ENCODE data around the gene CEP250.
"Not testable (repeated sequence)": the region's sequence is repeated elsewhere in the genome, so short reads cannot be mapped to it uniquely, and the experiment has no call there.

Gene CEP250

GRCh38 chr20:35497780-35498189, 42.4 kb downstream of the CEP250 start:
- no peak for DNase-seq

- no peak for DNase-seq
Observed at GRCh38 chr20:35499271-35499670, 43.9 kb downstream of the CEP250 start.

DNA sequence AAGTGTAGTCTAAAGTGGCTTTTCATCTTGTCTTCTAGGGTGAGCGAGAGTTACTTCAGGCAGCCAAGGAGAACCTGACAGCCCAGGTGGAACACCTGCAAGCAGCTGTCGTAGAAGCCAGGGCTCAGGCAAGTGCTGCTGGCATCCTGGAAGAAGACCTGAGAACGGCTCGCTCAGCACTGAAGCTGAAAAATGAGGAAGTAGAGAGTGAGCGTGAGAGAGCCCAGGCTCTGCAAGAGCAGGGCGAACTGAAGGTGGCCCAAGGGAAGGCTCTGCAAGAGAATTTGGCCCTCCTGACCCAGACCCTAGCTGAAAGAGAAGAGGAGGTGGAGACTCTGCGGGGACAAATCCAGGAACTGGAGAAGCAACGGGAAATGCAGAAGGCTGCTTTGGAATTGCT, 47.0 kb downstream of the CEP250 start:
- no peak for DNase-seq

DNA sequence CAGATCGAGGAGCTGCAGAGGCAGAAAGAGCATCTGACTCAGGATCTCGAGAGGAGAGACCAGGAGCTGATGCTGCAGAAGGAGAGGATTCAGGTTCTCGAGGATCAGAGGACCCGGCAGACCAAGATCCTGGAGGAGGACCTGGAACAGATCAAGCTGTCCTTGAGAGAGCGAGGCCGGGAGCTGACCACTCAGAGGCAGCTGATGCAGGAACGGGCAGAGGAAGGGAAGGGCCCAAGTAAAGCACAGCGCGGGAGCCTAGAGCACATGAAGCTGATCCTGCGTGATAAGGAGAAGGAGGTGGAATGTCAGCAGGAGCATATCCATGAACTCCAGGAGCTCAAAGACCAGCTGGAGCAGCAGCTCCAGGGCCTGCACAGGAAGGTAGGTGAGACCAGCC, 47.9 kb downstream of the CEP250 start:
- no peak for DNase-seq

DNA sequence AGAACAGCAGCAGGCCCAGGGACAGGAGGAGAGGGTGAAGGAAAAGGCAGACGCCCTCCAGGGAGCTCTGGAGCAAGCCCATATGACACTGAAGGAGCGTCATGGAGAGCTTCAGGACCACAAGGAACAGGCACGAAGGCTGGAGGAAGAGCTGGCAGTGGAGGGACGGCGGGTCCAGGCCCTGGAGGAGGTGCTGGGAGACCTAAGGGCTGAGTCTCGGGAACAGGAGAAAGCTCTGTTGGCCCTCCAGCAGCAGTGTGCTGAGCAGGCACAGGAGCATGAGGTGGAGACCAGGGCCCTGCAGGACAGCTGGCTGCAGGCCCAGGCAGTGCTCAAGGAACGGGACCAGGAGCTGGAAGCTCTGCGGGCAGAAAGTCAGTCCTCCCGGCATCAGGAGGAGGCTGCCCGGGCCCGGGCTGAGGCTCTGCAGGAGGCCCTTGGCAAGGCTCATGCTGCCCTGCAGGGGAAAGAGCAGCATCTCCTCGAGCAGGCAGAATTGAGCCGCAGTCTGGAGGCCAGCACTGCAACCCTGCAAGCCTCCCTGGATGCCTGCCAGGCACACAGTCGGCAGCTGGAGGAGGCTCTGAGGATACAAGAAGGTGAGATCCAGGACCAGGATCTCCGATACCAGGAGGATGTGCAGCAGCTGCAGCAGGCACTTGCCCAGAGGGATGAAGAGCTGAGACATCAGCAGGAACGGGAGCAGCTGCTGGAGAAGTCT, 48.6 kb downstream of the CEP250 start:
- no peak for DNase-seq

GRCh38 chr20:35504751-35505150, 49.4 kb downstream of the CEP250 start:
- no peak for DNase-seq

GRCh38 chr20:35506179-35506578, 50.8 kb downstream of the CEP250 start:
- no peak for DNase-seq

- DNase-seq: no peak
Observed at GRCh38 chr20:35506872-35507638, 51.7 kb downstream of the CEP250 start.

DNA sequence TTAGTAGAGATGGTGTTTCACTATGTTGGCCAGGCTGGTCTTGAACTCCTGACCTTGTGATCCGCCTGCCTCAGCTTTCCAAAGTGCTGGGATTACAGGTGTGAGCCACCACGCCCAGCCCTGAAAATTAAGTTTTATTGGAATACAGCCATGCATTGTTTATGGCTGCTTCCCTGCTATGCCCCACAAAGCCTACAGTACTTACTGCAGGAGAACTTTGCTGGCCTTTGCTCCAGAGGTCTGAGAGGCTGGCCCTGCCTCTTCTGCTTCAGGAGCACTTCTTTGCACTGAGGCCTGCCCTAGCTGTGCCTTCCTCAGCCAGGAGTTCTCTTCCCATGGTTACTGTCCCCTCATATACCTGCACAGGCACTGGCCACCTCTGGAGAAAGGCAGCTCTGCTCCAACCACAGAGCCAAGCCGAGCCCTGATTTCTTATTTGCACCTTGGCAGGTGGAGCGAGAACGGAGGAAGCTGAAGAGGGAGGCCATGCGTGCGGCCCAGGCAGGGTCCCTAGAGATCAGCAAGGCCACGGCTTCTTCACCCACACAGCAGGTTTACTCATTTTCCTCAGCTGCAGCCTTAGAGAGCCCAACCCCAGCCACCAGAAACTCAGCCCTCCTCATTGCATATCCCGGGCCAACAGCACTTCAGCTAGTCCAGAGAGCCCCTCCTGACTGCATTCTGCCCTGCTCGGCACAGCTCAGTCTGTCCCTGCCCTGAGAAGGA, 53.3 kb downstream of the CEP250 start:
- DNase-seq: no peak

DNA sequence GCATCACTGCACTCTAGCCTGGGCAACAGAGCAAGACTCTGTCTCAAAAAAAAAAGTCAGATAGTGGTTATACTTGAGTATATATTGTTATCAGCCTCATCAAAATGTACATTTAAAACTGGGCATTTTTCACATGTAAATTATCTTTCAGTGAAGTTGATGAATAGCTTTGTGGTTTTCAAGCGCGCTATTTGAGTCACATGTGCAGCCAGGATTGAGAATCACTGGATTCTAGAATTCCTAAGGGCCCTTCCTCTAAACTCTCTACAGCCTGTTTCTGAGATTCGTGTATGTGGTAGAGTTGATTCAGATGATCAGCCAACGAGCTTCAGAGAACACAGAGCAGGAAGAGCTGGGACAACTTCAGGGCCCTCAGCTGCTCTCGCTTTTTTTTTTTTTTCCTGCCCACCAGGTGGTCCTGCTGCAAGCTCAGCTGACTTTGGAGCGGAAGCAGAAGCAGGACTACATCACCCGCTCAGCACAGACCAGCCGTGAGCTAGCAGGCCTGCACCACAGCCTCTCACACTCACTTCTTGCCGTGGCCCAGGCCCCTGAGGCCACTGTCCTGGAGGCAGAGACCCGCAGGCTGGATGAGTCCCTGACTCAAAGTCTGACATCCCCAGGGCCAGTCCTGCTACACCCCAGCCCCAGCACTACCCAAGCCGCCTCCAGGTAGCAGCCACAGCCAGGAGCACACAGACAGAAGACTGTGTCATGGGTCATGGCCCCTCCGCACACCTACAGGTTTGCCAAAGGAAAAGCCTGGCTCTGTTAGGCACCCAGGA, 55.7 kb downstream of the CEP250 start:
- DNase-seq: no peak

- no peak for DNase-seq
Observed at GRCh38 chr20:35511814-35512420, 56.5 kb downstream of the CEP250 start.

- no peak for DNase-seq
Observed at GRCh38 chr20:35514371-35514932, 59.1 kb downstream of the CEP250 start.

DNA sequence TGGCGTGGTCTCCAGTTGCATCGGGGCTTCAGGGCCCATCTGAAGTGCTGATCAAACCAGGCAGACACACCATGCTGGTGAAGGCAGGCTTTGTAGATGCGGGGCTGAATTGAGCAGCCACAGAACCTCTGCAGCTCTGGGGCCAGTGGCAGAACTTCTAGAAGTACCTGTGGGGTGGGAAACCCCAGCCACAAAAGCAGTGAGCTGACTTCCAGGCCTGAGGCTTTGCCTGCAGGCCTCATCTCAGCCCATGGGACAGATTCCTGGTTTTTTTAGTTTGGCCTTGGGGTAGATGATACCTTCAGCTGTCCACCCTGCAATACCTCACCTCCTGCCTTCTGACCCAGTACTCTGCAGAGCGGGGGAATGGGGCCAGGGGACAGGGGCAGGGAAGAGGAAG, 59.9 kb downstream of the CEP250 start:
- no peak for DNase-seq

GRCh38 chr20:35515949-35516645, 60.7 kb downstream of the CEP250 start:
- DNase-seq: no peak

DNA sequence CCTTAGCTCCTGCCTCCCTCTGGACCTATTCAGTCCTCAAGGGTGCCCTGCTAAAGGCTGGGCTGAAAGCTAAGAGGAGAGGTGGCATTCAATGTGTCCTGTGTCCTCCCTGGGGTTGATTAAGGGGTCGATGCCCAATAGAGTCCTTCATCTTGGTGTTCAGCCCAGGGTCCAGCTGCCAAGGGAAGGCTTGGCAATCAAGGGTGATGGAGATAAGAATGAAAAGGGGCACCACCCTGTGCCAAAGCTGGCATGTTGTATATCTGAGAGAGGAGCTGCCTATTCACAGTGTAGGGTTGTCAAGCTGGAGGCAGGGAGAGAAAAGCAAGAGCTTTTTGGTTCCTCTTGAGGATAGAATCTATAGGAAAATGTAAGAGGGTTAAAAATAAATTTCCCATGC, 61.7 kb downstream of the CEP250 start:
- no peak for DNase-seq

GRCh38 chr20:35517767-35518166, 62.4 kb downstream of the CEP250 start:
- not testable (repeated sequence) for DNase-seq

DNA sequence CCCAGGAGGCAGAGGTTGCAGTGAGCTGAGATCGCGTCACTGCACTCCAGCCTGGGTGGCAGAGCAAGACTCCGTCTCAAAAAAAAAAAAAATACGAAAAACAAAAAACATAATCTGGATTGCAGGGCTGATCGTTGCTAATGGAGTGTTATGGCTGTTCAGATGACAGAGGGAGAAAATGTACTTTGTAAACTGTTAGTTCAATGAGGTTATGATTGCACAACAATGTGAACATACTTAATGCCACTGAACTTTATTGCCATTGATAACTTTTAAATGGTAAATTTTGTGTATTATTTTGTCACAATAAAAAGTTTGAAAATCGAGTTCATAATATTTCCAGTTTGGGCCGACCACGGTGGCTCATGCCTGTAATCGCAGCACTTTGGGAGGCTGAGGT, 63.6 kb downstream of the CEP250 start:
- DNase-seq: no peak

DNA sequence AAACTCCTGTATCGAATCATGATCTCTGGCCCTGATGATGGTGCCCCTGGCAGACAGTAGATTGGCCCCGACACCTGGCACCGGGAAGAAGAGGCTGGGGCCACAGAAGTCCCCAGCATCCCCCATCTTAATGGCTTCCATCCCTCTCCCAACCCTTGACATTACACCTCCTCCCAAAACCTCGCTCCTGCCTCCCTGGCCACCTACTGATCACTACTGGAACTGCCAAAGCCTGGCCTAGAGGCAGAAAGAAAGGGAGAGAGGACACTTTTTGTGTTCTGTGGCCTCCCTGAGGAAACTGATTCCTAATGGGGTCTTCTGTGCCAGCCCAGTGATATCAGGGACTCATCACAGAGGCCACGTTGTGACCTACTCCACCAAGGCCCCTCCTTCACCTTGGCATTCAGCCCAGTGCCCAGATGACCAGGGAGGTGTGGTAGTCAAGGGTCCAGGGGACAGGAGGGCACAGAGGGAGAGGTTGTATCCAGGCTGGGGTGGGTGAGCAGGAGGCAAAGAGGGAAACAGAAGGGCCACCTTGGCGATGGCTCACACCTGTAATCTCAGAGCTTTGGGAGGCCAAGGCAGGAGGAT, 68.0 kb downstream of the CEP250 start:
- DNase-seq: no peak

DNA sequence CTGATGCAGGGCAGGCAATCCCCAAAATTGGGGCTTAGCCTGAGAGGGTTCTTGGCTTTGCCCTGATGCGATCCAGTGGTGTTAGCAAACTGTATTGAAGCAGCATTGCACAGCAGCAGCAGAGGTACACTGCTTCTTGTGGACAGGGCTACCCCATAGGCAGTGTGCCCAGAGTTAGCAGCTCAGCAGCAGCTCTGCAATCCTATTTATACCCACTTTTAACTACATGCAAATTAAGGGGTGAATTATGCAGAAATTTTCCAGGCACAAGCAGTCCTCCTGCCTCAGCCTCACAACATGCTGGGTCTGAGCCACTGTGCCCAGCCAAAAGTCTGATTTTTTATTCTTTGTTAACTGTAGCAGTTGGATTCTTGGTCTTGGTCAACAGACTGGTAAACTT, 70.2 kb downstream of the CEP250 start:
- DNase-seq: no peak

DNA sequence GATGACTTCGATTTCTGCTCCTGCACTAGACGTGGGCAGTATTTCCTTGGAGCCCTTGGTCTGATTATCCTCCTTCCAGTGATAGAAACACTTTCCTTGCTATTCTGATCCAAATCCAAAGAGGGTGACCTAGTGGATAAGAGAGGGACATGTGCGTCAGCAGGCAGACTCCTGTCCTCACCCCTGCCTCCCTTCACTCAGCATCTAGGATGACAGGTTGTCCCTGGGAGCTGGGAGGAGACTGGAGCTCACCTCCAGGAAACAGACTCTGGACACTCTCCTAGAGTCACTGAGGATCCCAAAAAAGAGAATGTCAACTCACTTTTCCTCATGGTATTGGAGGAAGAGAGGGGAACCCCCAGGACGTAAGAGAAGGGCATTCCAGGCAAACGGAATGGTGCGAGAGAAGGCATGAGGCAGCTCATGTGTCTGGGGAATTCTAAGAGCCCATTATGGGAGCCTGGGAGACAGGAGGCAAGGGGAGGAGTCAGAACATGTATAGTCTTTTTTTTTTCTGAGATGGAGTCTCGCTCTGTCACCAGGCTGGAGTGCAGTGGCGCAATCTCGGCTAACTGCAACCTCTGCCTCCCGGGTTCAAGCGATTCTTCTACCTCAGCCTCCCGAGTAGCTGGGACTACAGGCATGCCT, 71.8 kb downstream of the CEP250 start:
- no peak for DNase-seq

DNA sequence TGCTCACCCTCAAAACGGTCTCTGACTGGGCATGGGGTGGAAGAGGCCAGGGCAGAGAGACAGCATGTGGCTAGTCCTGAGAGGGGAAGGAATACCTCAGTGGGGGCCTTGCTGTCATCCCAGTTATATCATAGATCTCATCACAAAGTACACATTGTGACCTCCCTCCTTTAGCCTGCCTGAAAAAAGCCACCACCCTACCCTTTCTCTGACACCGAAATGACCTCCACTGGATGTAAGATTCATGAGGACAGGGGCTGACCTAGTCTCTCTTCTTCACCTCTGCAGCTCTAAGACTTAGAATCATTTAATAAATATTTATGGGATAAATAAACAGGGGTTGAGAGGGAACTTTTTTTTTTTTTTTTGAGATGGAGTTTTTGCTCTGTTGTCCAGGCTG, 74.2 kb downstream of the CEP250 start, which contains the start of gene C20orf173:
Gene C20orf173, minus strand, starts transcription at position 101 of the 400 bp plus-strand sequence. CDS start 279 bp downstream, outside the sequence.
- DNase-seq: no peak
